T47D (cell line): Measurements from ENCODE around the gene RBFOX2.
"Not testable (repeated sequence)": the region's sequence is repeated elsewhere in the genome, so short reads cannot be mapped to it uniquely, and the experiment has no call there.

Experiments
- DNase-seq, 2 experiments: peaks; one replicate each; pipeline versions ENCODE4 v3.0.0 to v3.0.0-alpha.2; 2011 to 2012; ENCODE audit warnings: low read depth in 1 of 2, low spot score in 1 of 2
- JUND ChIP-seq: IDR thresholded peaks from 2 replicates; pipeline ENCODE4 v1.6.1; 2012; ENCODE audit warnings: low read depth
- in situ Hi-C: cut with HindIII; loops from 2 replicates; pipeline ENCODE4 v1.10.0; 2016; ENCODE audit warnings: low sequenced_read_pairs, low pct_unique_long_range_greater_than_20kb

The RBFOX2 gene

DNA sequence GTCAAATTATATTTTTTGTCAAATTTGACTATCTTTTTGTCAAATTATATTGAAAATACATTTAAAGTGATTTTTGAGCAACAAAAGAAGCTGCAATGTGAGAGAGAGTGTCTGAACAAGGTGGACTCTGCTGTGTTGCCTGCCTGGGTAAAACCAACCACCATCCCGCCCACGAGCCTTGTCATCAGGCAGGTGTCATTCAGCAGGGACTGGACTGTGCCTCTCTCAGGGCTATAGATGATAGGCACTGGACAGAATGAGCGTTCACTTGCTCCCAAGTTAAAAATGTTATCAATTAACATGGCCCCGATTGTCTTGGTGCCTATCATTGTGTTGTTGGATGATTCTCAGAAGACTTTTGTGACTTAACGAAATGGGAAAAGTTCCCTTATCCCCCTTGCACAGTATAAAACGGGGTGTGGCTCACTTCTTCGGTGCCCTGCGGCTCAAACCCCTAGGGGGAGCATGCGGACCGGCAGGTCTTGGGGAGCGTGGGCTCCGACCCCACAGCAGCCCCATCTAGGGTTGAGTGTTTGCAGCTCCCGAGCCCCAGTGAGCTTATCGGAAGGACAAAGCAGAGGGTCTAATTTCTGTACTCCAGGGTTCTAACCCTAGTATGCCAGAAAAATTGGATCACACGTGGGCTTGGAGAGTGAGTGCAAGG, 309.3 kb downstream of the RBFOX2 start:
- no peak for TF ChIP-seq JUND
- in situ Hi-C loops: no loop called here
- DNase-seq: no peak

GRCh38 chr22:35717572-35717971, 311.1 kb downstream of the RBFOX2 start, which contains the start of gene APOL5:
TSS of gene APOL5 (plus strand) at chr22:35717872. CDS start at chr22:35717872, 0 bp downstream.
- no peak for DNase-seq
- in situ Hi-C loops: no loop called here
- TF ChIP-seq JUND: no peak

GRCh38 chr22:35712672-35713071, 316.0 kb downstream of the RBFOX2 start:
- DNase-seq: peak in 1 of 2 experiments; percentile 23
- no peak for TF ChIP-seq JUND
- in situ Hi-C loops: no loop called here

GRCh38 chr22:35711336-35711735, 317.3 kb downstream of the RBFOX2 start:
- DNase-seq: no peak
- no peak for TF ChIP-seq JUND
- in situ Hi-C loops: no loop called here

DNA sequence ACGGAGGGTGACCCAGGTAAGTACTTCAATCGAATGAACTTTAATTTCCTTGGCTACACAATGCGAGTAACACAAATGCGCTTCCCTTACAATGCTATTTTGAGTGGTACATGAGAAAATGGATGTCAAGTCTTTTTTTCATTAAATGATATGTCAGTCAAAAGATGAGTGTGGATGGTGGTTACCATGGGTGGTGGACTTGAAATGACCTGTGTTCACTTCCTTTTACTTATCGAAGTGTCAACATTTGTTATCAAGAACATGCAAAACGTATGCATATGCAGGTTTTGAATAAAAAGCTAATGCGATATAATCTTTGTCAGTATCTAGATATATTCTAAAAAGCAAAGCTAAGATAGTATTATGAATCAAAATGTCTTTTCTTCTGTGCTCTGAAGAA, 319.7 kb downstream of the RBFOX2 start:
- DNase-seq: no peak
- in situ Hi-C loops: no loop called here
- no peak for TF ChIP-seq JUND

- DNase-seq: no peak
- TF ChIP-seq JUND: no peak
- in situ Hi-C loops: no loop called here
Measured at GRCh38 chr22:35708453-35708852, 320.2 kb downstream of the RBFOX2 start.

- no peak for DNase-seq
- no peak for TF ChIP-seq JUND
- in situ Hi-C loops: no loop called here
Measured at GRCh38 chr22:35705141-35705540, 323.5 kb downstream of the RBFOX2 start.

DNA sequence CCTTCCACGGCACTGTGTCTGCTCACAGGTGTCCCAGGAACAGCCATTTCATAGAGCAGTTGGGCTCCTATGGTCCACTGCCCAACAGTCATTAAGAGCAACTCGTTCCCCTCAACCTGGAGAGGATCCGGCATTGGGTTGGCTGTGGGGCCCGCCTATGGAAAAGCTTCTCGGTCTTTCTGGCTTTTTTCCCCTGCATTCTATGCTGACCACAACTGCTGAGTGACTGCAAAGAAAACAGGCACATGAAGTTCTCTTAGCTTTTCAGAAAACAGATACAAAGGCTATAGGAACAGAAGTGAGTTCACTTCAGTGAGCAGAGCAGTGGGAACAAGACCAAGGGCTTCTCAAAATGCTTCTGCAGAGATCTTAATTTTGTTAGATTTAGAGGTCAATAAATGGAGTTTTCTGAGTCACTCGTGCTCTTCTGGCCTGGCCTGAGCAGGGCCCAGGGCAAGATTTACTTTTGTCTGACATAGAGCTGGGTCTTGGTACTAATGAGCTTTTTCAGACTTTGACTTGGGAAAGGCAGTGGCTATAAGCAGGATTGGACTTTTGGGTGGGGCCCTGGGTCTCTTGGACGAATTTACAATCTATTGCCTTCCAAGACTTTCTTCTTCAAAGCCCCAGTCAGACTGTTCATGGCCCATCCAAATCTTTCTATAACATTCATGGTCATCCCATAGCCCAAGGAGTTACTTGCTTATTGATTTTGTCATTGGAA, 324.6 kb downstream of the RBFOX2 start:
- DNase-seq: no peak
- no peak for TF ChIP-seq JUND
- in situ Hi-C loops: no loop called here

- DNase-seq, in situ Hi-C loops: not testable (repeated sequence)
Measured at GRCh38 chr22:35699852-35700251, 328.8 kb downstream of the RBFOX2 start.

DNA sequence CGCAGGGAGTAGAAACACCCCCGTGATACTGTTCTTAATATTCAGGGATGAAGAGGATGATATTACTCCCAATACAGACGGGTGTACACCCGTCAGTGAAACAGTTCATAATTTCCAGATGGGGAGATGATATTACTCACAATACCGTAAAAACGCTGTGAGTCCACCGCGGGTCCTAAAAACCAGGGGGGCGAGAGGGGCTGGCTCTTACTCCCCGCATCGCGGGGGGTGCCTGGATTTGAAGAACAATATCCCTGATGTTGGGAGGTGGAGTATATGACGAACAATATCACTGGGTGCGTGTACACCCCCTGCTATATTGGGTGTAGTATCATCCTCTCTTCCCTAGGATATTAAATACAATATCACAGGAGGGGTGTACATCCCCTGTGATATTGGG, 331.5 kb downstream of the RBFOX2 start:
- DNase-seq: no peak
- TF ChIP-seq JUND: no peak
- in situ Hi-C loops: no loop called here

- no peak for DNase-seq
- in situ Hi-C loops: no loop called here
- no peak for TF ChIP-seq JUND
Measured at GRCh38 chr22:35695202-35695601, 333.4 kb downstream of the RBFOX2 start.

- no peak for TF ChIP-seq JUND
- in situ Hi-C loops: no loop called here
- DNase-seq: no peak
Measured at GRCh38 chr22:35690001-35690400, 338.6 kb downstream of the RBFOX2 start.

- DNase-seq: no peak
- no peak for TF ChIP-seq JUND
- in situ Hi-C loops: no loop called here
Measured at GRCh38 chr22:35688913-35689675, 339.5 kb downstream of the RBFOX2 start.
